GM23338 (cell line): ENCODE results near the gene ALG5. TPM values are rescaled to one million over a fixed set of nuclear protein-coding genes. Genes with fewer than 3 reads are reported as not detected.

Experiments used
- ATAC-seq: fragments of 200-7000 bp; cut with Tn5 transposase; 3 replicates; pipeline ENCODE4 v1.9.1; 2020
- DNase-seq: peaks from one replicate; pipeline ENCODE4 v3.0.0-alpha.2; 2015; ENCODE audit warnings: low spot score
- H2AFZ ChIP-seq: fragments of 200-600 bp; sonication (generic); 2 replicates; pipeline ENCODE4 v1.8.0; 2016; ENCODE audit warnings: antibody characterized with exemption, mild to moderate bottlenecking, moderate library complexity
- H3F3A ChIP-seq: fragments of 200-600 bp; sonication (generic); replicated peaks from 2 replicates; pipeline ENCODE4 v1.8.0; 2017; ENCODE audit warnings: antibody characterized with exemption, mixed run types, low read depth
- H3K27ac ChIP-seq: fragments of 200-600 bp; sonication (generic); 2 replicates; pipeline ENCODE4 v1.6.1; 2016; ENCODE audit warnings: low read depth
- H3K27me3 ChIP-seq: fragments of 200-600 bp; sonication (generic); 2 replicates; pipeline ENCODE4 v1.8.0; 2016; ENCODE audit warnings: mild to moderate bottlenecking, mixed run types, moderate library complexity; ENCODE audit not compliant: insufficient read depth
- H3K36me3 ChIP-seq: fragments of 200-600 bp; sonication (generic); 2 replicates; pipeline ENCODE4 v1.8.0; 2016; ENCODE audit warnings: mild to moderate bottlenecking; ENCODE audit not compliant: insufficient read depth
- H3K4me1 ChIP-seq: fragments of 200-600 bp; sonication (generic); 2 replicates; pipeline ENCODE4 v1.8.0; 2016; ENCODE audit warnings: mild to moderate bottlenecking, moderate library complexity; ENCODE audit not compliant: insufficient read depth
- H3K4me2 ChIP-seq: fragments of 200-600 bp; sonication (generic); 2 replicates; pipeline ENCODE4 v1.7.1; 2017; ENCODE audit warnings: mixed run types
- H3K4me3 ChIP-seq: fragments of 200-600 bp; sonication (generic); 2 replicates; pipeline ENCODE4 v1.6.1; 2016; ENCODE audit warnings: mixed run types
- H3K79me2 ChIP-seq: fragments of 200-600 bp; sonication (generic); replicated peaks from 2 replicates; pipeline ENCODE4 v1.8.0; 2017; ENCODE audit warnings: mild to moderate bottlenecking; ENCODE audit not compliant: insufficient read depth
- H3K9me2 ChIP-seq: fragments of 200-600 bp; sonication (generic); 2 replicates; pipeline ENCODE4 v1.8.0; 2017; ENCODE audit not compliant: insufficient read depth
- H4K20me1 ChIP-seq: fragments of 200-600 bp; sonication (generic); replicated peaks from 2 replicates; pipeline ENCODE4 v1.8.0; 2017; ENCODE audit warnings: mild to moderate bottlenecking; ENCODE audit not compliant: insufficient read depth
- H3K27ac Mint-ChIP-seq: 2 replicates; pipeline ENCODE4 v1.8.0; 2020; ENCODE audit warnings: inconsistent platforms, mild to moderate bottlenecking, moderate library complexity, mixed read lengths
- H3K27me3 Mint-ChIP-seq: 3 replicates; pipeline ENCODE4 v1.8.0; 2022; ENCODE audit warnings: low read depth, mild to moderate bottlenecking, moderate library complexity, mixed read lengths, inconsistent platforms; ENCODE audit not compliant: insufficient read depth, poor library complexity
- H3K36me3 Mint-ChIP-seq: 3 replicates; pipeline ENCODE4 v1.8.0; 2021; ENCODE audit warnings: low read depth, mild to moderate bottlenecking, inconsistent platforms, moderate library complexity, mixed read lengths
- H3K4me1 Mint-ChIP-seq: 3 replicates; pipeline ENCODE4 v1.8.0; 2020; ENCODE audit warnings: mild to moderate bottlenecking, inconsistent platforms, mixed read lengths
- H3K4me3 Mint-ChIP-seq: 3 replicates; pipeline ENCODE4 v1.8.0; 2021; ENCODE audit warnings: moderate library complexity, mild to moderate bottlenecking, inconsistent platforms, mixed read lengths
- H3K9me3 Mint-ChIP-seq: 3 replicates; pipeline ENCODE4 v1.8.0; 2020; ENCODE audit warnings: moderate library complexity, mild to moderate bottlenecking, inconsistent platforms, mixed read lengths
- CREB1 ChIP-seq: fragments of 250-450 bp; sonication (Bioruptor Pico); IDR thresholded peaks from 2 replicates; pipeline ENCODE4 v1.5.0; 2020; ENCODE audit warnings: low read depth, mild to moderate bottlenecking, moderate library complexity
- JUNB ChIP-seq: IDR thresholded peaks from one replicate; pipeline ENCODE4 v1.6.1; 2016; ENCODE audit warnings: antibody characterized with exemption; ENCODE audit not compliant: unreplicated experiment
- NANOG ChIP-seq: IDR thresholded peaks from 2 replicates; pipeline ENCODE4 v1.6.1; 2016; ENCODE audit warnings: antibody characterized with exemption, borderline replicate concordance
- POLR2AphosphoS5 ChIP-seq: IDR thresholded peaks from 2 replicates; pipeline ENCODE4 v1.6.1; 2016; ENCODE audit warnings: antibody characterized with exemption, low read depth
- ZNF114 ChIP-seq: fragments of 250-450 bp; sonication (Bioruptor Pico); IDR thresholded peaks from 2 replicates; pipeline ENCODE4 v1.5.0; 2020; ENCODE audit warnings: mild to moderate bottlenecking, moderate library complexity
- ZNF331 ChIP-seq: fragments of 250-450 bp; sonication (Bioruptor Pico); IDR thresholded peaks from 2 replicates; pipeline ENCODE4 v1.5.0; 2020; ENCODE audit warnings: low read depth, mild to moderate bottlenecking, moderate library complexity
- polyA plus RNA-seq: library from polyadenylated mRNA; unstranded; fragments of >200 nt; fragmentation: Nextera tagmentation; extraction: Ambion mirVana; gene quantifications from 2 replicates; pipeline ENCODE4 v1.2.1, GENCODE V29; 2016
- total RNA-seq: library from RNA; depleted of rRNA; stranded (reverse); fragments of >200 nt; shearing (Covaris generic); gene quantifications from 2 replicates; pipeline ENCODE4 v1.2.3, GENCODE V29; 2014
- TF ChIP-seq, protein P1 (sequence below): fragments of 250-450 bp; sonication (Bioruptor Pico); IDR thresholded peaks from 2 replicates; pipeline ENCODE4 v1.5.0; 2020; ENCODE audit warnings: mild to moderate bottlenecking, moderate library complexity
- TF ChIP-seq, protein P2 (sequence below): IDR thresholded peaks from 2 replicates; pipeline ENCODE4 v1.6.1; 2016; ENCODE audit warnings: antibody characterized with exemption
- TF ChIP-seq, protein P3 (sequence below): IDR thresholded peaks from one replicate; pipeline ENCODE4 v1.6.1; 2018; ENCODE audit warnings: antibody characterized with exemption; ENCODE audit not compliant: unreplicated experiment

Gene ALG5
- total and polyA plus RNA-seq, 2 experiments from 2014 or later, result 15.6 to 34.0 TPM

DNA sequence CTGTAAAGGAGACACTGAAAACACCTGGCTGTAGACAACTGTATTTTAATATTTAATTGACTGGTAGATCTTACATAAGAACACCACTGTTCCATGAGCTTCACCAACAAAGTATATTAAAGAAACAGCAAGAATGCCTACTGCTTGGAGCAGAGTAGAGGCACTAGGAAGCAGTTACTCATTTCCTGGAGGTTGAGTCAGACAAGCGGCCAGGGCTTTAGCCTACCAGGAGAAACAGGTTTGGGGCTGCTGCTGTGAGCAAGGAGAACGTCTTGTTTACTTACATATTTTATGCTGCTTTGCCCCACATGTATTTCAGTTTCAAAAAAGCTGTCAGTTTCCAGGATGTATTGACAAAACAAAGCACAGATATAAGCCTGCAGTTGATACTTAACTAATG, 33.4 kb downstream of the ALG5 start (continued):
- TF ChIP-seq, protein P1, sequence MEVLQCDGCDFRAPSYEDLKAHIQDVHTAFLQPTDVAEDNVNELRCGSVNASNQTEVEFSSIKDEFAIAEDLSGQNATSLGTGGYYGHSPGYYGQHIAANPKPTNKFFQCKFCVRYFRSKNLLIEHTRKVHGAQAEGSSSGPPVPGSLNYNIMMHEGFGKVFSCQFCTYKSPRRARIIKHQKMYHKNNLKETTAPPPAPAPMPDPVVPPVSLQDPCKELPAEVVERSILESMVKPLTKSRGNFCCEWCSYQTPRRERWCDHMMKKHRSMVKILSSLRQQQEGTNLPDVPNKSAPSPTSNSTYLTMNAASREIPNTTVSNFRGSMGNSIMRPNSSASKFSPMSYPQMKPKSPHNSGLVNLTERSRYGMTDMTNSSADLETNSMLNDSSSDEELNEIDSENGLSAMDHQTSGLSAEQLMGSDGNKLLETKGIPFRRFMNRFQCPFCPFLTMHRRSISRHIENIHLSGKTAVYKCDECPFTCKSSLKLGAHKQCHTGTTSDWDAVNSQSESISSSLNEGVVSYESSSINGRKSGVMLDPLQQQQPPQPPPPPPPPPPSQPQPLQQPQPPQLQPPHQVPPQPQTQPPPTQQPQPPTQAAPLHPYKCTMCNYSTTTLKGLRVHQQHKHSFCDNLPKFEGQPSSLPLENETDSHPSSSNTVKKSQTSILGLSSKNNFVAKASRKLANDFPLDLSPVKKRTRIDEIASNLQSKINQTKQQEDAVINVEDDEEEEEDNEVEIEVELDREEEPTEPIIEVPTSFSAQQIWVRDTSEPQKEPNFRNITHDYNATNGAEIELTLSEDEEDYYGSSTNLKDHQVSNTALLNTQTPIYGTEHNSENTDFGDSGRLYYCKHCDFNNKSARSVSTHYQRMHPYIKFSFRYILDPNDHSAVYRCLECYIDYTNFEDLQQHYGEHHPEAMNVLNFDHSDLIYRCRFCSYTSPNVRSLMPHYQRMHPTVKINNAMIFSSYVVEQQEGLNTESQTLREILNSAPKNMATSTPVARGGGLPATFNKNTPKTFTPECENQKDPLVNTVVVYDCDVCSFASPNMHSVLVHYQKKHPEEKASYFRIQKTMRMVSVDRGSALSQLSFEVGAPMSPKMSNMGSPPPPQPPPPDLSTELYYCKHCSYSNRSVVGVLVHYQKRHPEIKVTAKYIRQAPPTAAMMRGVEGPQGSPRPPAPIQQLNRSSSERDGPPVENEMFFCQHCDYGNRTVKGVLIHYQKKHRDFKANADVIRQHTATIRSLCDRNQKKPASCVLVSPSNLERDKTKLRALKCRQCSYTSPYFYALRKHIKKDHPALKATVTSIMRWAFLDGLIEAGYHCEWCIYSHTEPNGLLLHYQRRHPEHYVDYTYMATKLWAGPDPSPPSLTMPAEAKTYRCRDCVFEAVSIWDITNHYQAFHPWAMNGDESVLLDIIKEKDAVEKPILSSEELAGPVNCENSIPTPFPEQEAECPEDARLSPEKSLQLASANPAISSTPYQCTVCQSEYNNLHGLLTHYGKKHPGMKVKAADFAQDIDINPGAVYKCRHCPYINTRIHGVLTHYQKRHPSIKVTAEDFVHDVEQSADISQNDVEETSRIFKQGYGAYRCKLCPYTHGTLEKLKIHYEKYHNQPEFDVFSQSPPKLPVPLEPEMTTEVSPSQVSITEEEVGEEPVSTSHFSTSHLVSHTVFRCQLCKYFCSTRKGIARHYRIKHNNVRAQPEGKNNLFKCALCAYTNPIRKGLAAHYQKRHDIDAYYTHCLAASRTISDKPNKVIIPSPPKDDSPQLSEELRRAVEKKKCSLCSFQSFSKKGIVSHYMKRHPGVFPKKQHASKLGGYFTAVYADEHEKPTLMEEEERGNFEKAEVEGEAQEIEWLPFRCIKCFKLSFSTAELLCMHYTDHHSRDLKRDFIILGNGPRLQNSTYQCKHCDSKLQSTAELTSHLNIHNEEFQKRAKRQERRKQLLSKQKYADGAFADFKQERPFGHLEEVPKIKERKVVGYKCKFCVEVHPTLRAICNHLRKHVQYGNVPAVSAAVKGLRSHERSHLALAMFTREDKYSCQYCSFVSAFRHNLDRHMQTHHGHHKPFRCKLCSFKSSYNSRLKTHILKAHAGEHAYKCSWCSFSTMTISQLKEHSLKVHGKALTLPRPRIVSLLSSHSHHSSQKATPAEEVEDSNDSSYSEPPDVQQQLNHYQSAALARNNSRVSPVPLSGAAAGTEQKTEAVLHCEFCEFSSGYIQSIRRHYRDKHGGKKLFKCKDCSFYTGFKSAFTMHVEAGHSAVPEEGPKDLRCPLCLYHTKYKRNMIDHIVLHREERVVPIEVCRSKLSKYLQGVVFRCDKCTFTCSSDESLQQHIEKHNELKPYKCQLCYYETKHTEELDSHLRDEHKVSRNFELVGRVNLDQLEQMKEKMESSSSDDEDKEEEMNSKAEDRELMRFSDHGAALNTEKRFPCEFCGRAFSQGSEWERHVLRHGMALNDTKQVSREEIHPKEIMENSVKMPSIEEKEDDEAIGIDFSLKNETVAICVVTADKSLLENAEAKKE (CRISPR knock-in tag), result no peak

DNA sequence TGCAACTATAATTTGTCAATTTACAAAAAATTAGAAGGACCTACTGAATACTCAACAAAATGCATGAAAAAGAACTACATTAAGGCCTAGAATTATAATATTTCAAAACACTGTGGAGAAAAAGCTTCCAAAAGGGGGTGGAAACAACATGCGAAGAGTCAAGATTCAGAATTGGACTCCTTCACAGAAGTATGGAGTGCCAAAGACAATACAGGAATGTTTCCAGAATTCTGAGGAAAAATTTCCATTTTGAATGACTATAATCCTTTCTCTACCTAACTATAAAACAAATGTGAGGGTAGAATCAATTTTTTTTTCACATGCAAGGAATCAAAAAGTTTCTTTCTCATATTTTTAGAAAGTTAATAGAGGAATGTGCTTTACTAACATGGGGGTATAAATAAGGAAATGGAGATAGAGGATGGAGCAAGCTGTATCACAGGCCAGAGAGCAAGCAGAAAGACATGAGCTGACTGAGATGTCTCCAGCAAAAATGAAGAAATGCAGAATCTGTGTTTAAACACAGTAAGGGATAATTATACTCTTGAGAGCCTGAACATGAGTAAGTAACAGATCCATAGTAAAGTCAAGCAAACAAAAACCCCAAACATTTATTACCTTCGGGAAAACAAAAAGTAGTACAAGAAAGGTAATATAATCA, 39.6 kb downstream of the ALG5 start:
- no peak overlapping the region for H3K4me2 ChIP-seq
- ATAC-seq, result no peak
- H3K27me3 ChIP-seq, result no peaks in the 10 kb centered on the region
- no peak overlapping the region for H2AFZ ChIP-seq
- peaks cover 5% of the 10 kb centered on the region; the same call in 2 of the 3 replicates for H3K4me1 Mint-ChIP-seq
- H3K4me1 ChIP-seq, result no peaks in the 10 kb centered on the region
- no peak overlapping the region for H3K4me3 ChIP-seq
- H3K9me2 ChIP-seq, result no peaks in the 10 kb centered on the region
- H3K27me3 Mint-ChIP-seq, result peaks cover 2% of the 10 kb centered on the region
- no peaks in the 10 kb centered on the region for H3K36me3 ChIP-seq
- H3K36me3 Mint-ChIP-seq, result peaks cover 11% of the 10 kb centered on the region
- H3F3A ChIP-seq, result no peaks in the 10 kb centered on the region
- no peaks in the 10 kb centered on the region for H3K9me3 Mint-ChIP-seq
- no peak overlapping the region for H3K4me3 Mint-ChIP-seq
- no peak overlapping the region for H3K27ac ChIP-seq
- no peak overlapping the region for H3K27ac Mint-ChIP-seq
- H3K79me2 ChIP-seq, result no peaks in the 10 kb centered on the region
- H4K20me1 ChIP-seq, result 0 out of 2 replicates have a peak, but pooled peaks cover 1% of the 10 kb centered on the region
- no peak for DNase-seq
- TF ChIP-seq NANOG (no peak), ZNF114 (CRISPR knock-in tag) (no peak), JUNB (no peak), CREB1 (CRISPR knock-in tag) (no peak), POLR2AphosphoS5 (no peak), ZNF331 (CRISPR knock-in tag) (no peak)
- TF ChIP-seq, protein P2, sequence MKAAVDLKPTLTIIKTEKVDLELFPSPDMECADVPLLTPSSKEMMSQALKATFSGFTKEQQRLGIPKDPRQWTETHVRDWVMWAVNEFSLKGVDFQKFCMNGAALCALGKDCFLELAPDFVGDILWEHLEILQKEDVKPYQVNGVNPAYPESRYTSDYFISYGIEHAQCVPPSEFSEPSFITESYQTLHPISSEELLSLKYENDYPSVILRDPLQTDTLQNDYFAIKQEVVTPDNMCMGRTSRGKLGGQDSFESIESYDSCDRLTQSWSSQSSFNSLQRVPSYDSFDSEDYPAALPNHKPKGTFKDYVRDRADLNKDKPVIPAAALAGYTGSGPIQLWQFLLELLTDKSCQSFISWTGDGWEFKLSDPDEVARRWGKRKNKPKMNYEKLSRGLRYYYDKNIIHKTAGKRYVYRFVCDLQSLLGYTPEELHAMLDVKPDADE, result no peak
- TF ChIP-seq, protein P3, sequence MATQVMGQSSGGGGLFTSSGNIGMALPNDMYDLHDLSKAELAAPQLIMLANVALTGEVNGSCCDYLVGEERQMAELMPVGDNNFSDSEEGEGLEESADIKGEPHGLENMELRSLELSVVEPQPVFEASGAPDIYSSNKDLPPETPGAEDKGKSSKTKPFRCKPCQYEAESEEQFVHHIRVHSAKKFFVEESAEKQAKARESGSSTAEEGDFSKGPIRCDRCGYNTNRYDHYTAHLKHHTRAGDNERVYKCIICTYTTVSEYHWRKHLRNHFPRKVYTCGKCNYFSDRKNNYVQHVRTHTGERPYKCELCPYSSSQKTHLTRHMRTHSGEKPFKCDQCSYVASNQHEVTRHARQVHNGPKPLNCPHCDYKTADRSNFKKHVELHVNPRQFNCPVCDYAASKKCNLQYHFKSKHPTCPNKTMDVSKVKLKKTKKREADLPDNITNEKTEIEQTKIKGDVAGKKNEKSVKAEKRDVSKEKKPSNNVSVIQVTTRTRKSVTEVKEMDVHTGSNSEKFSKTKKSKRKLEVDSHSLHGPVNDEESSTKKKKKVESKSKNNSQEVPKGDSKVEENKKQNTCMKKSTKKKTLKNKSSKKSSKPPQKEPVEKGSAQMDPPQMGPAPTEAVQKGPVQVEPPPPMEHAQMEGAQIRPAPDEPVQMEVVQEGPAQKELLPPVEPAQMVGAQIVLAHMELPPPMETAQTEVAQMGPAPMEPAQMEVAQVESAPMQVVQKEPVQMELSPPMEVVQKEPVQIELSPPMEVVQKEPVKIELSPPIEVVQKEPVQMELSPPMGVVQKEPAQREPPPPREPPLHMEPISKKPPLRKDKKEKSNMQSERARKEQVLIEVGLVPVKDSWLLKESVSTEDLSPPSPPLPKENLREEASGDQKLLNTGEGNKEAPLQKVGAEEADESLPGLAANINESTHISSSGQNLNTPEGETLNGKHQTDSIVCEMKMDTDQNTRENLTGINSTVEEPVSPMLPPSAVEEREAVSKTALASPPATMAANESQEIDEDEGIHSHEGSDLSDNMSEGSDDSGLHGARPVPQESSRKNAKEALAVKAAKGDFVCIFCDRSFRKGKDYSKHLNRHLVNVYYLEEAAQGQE, result no peak
